Testis (tissue), 2 donors: ENCODE measurements around the gene MED27.

ENCODE experiments used
- POLR2A ChIP-seq: fragments of 450-650 bp; IDR thresholded peaks from one replicate; pipeline ENCODE4 v1.6.1; 2017; ENCODE audit warnings: antibody characterized with exemption, mild to moderate bottlenecking, moderate library complexity
- TF ChIP-seq, protein P1 (sequence below), 3 experiments: fragments of 450-650 bp in 2 of 3; fragments of 200-600 bp in 1 of 3; sonication (generic) in 1 of 3; IDR thresholded peaks; one replicate each; pipeline ENCODE4 v1.5.1; 2016 to 2019; ENCODE audit warnings: antibody characterized with exemption in 3 of 3, mild to moderate bottlenecking in 2 of 3, moderate library complexity in 1 of 3

DNA sequence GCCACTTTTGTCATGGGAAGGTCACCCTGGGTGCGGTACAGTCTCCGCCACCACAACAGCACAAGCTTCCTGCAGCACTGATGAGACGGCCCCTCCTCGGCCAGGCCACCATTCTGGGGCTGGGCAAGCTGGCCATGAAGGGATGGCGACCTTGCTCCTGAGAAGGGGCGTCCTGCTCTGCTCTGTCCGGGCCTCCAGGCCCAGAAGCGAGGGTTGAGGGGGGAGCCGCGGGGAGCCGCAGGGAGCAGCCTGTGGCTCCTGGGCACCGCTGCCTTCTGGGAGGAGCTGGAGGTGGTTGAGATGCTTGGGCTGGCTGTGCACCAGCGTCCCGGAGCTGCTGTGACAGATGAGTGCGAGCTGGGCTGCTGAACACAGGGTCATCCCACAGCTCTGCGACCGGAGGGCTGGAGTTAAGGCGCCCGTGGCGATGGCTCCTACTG lies 255.5 kb downstream of the MED27 start:
- TF ChIP-seq POLR2A: no peak
- TF ChIP-seq, protein P1, sequence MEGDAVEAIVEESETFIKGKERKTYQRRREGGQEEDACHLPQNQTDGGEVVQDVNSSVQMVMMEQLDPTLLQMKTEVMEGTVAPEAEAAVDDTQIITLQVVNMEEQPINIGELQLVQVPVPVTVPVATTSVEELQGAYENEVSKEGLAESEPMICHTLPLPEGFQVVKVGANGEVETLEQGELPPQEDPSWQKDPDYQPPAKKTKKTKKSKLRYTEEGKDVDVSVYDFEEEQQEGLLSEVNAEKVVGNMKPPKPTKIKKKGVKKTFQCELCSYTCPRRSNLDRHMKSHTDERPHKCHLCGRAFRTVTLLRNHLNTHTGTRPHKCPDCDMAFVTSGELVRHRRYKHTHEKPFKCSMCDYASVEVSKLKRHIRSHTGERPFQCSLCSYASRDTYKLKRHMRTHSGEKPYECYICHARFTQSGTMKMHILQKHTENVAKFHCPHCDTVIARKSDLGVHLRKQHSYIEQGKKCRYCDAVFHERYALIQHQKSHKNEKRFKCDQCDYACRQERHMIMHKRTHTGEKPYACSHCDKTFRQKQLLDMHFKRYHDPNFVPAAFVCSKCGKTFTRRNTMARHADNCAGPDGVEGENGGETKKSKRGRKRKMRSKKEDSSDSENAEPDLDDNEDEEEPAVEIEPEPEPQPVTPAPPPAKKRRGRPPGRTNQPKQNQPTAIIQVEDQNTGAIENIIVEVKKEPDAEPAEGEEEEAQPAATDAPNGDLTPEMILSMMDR (IDR thresholded peaks at IDR 0.05): no peak
